ENCODE measurements around the gene VSTM2A. TPM values are rescaled to one million over a fixed set of nuclear protein-coding genes. Genes with fewer than 3 reads are reported as not detected.
"Not testable (repeated sequence)": the region's sequence is repeated elsewhere in the genome, so short reads cannot be mapped to it uniquely, and the experiment has no call there.

The VSTM2A gene
- total and polyA plus RNA-seq, 10 of the 15 experiments (the other 5 are each of a cell fraction or from before 2014, with no cell fraction given): 0.22 TPM; not detected in 9

GRCh38 chr7:54541669-54542625 is at the start of gene VSTM2A (continued):
- TF ChIP-seq ZNF592 (IDR thresholded peaks at IDR 0.05) (no peak), ESRRA (IDR thresholded peaks at IDR 0.05; ENCODE audit: low read length) (no peak), IKZF1 (conservative IDR thresholded peaks at IDR 0.05) (no peak), ETV6 (conservative IDR thresholded peaks at IDR 0.05 in 1 of 2, IDR thresholded peaks at IDR 0.05 in 1 of 2; ENCODE audit: borderline replicate concordance in 1 of 2, low read depth in 1 of 2) (no peak), MEF2B (IDR thresholded peaks at IDR 0.05; ENCODE audit: partially characterized antibody, poor library complexity, severe bottlenecking) (no peak), FOXM1 (IDR thresholded peaks at IDR 0.05; ENCODE audit: low read depth, low read length) (no peak), NR2C1 (IDR thresholded peaks at IDR 0.05) (no peak), RB1 (IDR thresholded peaks at IDR 0.05; ENCODE audit: borderline replicate concordance) (no peak), IKZF2 (IDR thresholded peaks at IDR 0.05) (no peak)

- intact Hi-C loops (cut with micrococcal nuclease; ENCODE audit: unreplicated experiment); H3K27me3 ChIP-seq (replicated peaks in 1 of 2; ENCODE audit: control insufficient read depth in 2 of 2, insufficient read depth in 2 of 2, low read length in 1 of 2); RAD21 ChIA-PET (ENCODE audit: unreplicated experiment); H3K4me3 ChIP-seq; H3K4me2 ChIP-seq (ENCODE audit: control insufficient read depth, insufficient read depth); BruUV-seq (replicated peaks); H2AFZ ChIP-seq (ENCODE audit: control insufficient read depth, low read depth, low read length); FAIRE-seq; POLR2A ChIA-PET; H3K9ac ChIP-seq (ENCODE audit: control insufficient read depth, insufficient read depth, low read length); H3K4me1 ChIP-seq (ENCODE audit: control insufficient read depth, insufficient read depth, low read length); in situ Hi-C loops (cut with MboI); H4K20me1 ChIP-seq (ENCODE audit: control insufficient read depth, insufficient read depth); CTCF ChIA-PET; H3K9me3 ChIP-seq (replicated peaks; ENCODE audit: control insufficient read depth, insufficient read depth, low read length); DNase-seq (ENCODE audit: low read depth, low spot score); H3K79me2 ChIP-seq (ENCODE audit: control insufficient read depth, insufficient read depth, low read length); SMC1A ChIA-PET (ENCODE audit: uncharacterized antibody, unreplicated experiment); H3K27ac ChIP-seq (ENCODE audit: control insufficient read depth, insufficient read depth); ATAC-seq; H3K36me3 ChIP-seq (ENCODE audit: control insufficient read depth in 2 of 2, insufficient read depth in 2 of 2, low read length in 1 of 2): not testable (repeated sequence)
- 75% methylated on average over 10 of the region's 12 CpGs for WGBS (ENCODE audit: insufficient coverage, insufficient replicate concordance, low lambda C conversion rate, missing lambda C conversion rate)
Observed at GRCh38 chr7:54504531-54504930, 37.6 kb upstream of the VSTM2A start.

All from GM12878 (cell line).